GM19035 (cell line): ENCODE data around the gene PODN.

Experiments
- ATAC-seq: cut with Tn5 transposase; IDR thresholded peaks from one replicate; pipeline ENCODE4 v1.9.1; 2021; ENCODE audit not compliant: unreplicated experiment

PODN gene

GRCh38 chr1:53088616-53089300 is 26.7 kb downstream of the PODN start:
- ATAC-seq = no peak

DNA sequence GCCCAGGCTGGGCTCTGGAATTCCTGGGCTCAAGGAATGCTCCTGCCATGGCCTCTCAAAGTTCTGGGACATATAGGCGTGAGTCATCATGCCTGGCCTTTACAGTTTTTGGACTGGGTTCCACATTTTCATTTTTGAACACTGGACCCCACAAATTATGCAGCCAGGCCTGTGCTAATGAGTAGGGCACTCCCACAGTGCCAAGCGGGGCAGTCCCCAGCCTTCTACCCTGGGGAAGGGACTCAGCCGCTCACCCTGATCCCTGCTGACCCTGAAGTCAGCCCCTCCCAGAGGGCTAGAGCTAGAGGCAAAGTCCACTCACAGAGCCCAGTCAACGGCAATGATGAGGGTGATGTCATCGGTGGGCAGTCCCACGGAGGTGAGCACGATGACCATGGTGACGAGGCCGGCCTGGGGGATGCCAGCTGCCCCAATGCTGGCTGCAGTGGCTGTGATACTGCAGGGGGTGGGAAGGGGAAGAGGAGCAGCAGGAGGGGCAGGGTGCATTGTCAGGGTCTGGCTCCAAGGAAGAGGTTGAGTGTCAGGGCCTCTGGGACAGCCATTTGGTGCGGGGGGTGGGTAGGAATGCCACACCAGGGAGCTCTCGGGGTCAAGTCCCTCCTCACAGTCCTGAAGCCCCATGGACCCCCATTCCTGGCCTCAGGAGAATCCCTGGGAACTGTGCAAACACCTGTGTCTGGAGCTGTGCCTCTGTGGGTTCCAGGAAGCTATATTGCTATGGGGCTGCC is 27.6 kb downstream of the PODN start:
- ATAC-seq = no peak

- no peak for ATAC-seq
These were observed 28.5 kb downstream of the PODN start for GRCh38 chr1:53090227-53091147.

- ATAC-seq = no peak
These were observed 30.0 kb downstream of the PODN start for GRCh38 chr1:53091841-53092645.

DNA sequence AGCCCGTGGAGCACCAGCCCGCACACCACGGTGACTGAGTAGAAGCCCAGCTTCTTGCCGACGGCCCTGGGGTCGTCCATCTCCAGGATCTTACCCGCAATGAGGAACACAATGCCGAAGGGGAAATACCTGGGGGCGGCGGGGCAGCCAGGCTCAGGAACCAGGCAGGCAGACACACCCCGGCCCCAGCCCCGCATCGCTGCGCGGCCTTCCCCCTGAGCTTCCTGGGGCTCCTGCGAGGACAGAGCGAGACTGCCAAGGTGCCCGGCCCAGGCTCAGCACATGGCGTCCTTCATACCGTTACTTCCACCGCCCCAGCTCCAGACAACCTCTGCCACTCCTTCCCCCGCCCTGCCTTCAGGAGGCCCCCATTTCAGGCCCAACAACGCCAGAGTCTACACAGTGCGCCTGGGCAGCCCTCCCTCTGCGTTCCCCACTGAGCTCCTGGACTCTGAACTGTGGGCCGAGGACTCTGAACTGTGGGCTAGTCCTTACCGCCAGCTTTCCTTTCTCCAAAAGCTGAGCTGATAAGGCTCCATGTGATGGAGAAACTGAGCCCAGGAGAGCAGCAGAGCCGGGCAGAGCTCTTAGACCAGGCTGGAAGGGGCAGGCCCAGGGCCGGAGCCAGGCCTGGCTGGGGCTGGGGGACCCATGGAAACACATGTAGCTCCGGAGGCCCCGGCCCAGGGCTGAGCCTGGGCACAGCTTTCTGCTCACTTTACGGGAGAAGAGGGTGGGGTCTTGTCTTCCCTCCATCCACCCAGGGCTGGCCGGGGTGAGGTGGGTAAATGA is 30.8 kb downstream of the PODN start:
- ATAC-seq = no peak

DNA sequence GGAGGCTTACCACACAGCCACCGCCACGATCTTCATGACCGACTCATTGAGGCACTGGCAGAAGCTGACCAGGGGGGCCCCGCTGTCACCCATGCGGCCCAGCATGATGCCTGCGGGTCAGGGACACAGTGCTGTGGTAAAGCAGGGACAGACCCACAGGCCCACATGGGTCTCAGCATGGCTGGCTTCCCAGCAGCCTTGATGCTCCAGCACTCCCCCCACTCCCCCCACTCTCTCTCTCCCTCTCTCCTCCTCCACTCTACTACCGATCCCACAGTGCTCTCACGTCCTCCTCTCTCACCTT is 31.4 kb downstream of the PODN start:
- no peak for ATAC-seq

DNA sequence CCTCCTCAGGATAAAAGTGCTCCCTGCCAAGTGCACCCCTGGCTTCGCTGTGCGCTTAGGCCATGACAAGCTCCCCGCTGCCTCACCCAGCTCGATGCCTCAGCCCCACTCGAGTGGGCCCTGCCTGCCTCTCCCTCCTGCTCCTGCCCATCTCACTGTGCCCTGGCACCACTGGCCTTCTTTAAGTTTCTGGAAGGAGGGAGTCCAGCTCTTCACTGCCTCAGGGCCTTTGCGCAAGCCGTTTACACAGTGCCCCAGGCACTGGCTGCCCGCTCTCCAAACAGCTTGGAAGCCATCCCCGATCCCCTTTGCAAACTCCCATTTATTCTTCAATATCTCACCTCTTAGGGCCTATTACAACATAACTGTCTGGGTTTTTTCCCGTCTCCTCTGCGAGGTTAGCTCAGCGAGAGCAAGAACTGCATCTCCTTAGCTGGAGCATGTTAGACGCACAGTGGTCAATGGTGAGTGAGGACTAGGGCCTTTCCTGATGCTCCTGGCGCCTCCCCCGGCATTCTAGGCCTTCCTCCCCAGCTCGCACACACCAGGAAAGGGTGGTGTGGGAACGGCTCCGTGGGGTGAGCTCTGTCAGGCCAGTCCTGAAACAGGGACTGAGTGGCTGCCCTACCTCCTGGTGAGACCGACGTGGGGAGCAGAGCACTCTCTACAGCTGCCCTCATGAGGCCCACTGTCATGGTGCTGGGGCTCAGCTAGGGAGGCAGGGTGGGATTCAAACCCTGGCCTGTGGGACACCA is 31.9 kb downstream of the PODN start:
- ATAC-seq = no peak

GRCh38 chr1:53094533-53094919 is 32.5 kb downstream of the PODN start:
- ATAC-seq = no peak

DNA sequence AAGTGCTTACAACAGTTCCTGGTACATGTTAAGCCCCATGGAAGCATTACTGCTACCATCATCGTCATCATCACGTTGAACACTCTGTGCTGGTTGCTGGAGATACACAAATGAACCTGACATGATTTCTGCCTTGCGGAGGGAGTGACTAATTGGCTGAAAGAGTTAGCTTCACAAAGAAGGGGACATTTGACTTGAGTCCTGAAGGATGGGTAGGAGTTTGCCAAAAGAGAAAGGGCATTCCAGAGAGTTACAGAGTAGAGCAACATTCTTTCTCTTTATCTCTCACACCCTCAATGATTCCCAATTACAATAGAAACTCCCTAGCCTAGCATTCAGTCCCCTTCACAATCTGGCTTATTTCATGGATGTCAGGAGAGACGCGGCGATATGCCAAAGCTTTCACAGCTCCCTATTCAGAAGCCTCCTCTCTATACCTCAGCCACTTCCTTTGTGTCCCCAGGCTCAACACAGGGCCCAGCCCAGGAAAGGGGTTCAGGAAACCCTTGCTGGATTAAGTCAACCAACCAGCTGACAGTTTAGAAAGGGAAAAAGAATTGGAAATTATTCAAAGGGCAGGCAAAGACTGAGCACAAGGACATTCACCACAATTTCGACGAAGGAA is 42.4 kb downstream of the PODN start:
- no peak for ATAC-seq

GRCh38 chr1:53107090-53107489 is 45.1 kb downstream of the PODN start:
- ATAC-seq = no peak

DNA sequence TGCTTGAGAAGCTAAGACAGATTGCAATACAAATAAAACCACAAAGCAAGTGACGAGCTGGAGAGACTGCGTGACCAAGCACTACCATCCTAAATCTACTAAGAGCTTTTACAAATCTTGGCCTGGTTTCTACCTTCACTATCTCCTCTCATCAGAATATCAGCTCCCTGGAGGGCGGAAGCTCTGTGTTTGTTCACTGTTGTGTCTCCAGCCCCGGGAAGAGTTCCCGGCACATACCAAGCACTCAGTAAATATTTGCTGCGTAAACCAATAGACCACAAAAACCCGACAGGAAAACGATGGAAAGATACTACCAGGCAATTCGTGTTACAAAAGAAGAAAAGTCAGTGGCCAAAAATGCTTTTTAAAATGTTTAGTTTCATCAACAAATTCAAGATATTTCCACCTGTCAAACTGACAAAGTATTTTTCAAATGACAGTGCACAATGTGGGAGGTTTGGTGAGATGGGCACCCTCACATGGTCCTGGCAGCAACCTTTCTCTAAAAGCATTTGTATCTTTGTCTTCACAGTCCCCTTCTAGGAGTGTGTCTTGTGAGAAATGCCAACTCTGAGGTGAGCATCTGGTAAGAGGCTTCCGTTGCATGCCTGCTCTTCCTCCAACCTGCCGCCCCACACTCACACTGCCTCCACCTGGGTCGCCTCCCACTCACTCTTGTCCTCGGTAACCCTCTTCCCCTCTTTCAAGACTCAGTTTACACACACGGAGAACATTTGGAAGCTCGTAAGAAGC is 45.7 kb downstream of the PODN start:
- ATAC-seq = no peak

- no peak for ATAC-seq
These were observed 46.9 kb downstream of the PODN start for GRCh38 chr1:53108646-53109580.

GRCh38 chr1:53110370-53111072 is 48.5 kb downstream of the PODN start:
- ATAC-seq = no peak

GRCh38 chr1:53111073-53111556 is 49.1 kb downstream of the PODN start:
- ATAC-seq = no peak

- no peak for ATAC-seq
These were observed 49.7 kb downstream of the PODN start for GRCh38 chr1:53111693-53112092.

DNA sequence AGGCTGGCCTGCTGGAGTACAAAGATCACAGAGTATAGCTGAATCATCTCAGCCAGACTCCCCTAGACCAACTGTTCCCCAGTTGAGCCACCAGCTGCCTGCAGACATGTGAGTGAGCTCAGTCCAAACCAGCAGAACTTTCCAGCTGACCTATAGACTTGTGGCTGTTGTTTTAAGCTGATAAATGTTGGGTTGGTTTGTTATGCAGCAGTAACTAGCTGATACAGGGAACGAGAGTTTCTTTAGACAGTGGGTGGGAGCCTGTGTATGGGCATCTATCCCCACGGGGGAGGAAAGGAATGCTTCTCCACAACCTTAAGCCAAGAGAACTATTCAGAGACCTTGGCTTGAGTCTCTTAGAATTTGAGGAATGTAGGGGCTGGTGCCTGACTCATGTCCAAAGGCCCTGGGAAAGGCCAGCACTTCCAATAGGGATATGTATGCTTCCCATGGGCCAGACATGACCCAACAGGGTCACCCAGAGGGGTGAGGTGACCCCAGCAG is 50.3 kb downstream of the PODN start:
- no peak for ATAC-seq
